ENCODE measurements around the gene NDUFC2. TPM values are rescaled to one million over a fixed set of nuclear protein-coding genes. Genes with fewer than 3 reads are reported as not detected.

The NDUFC2 gene
- total and polyA plus RNA-seq, 2 of the 13 experiments (the other 11 are each of a cell fraction or from before 2014, with no cell fraction given) = 256 to 363 TPM

GRCh38 chr11:78038697-78039313, 40.9 kb downstream of the NDUFC2 start (continued):
- TF ChIP-seq DBP (CRISPR knock-in tag; IDR thresholded peaks at IDR 0.05; ENCODE audit: not compliant biosample characterization) = no peak
- no peak for TF ChIP-seq NR2F1 (CRISPR knock-in tag; IDR thresholded peaks at IDR 0.05)
- no peak for TF ChIP-seq ZKSCAN1 (IDR thresholded peaks at IDR 0.05; ENCODE audit: low read length)
- peak; percentile 66 for TF ChIP-seq KAT8 (CRISPR knock-in tag; IDR thresholded peaks at IDR 0.05)
- peak; percentile 84 for TF ChIP-seq ZNF687 (CRISPR knock-in tag; IDR thresholded peaks at IDR 0.05)
- TF ChIP-seq PRDM4 (CRISPR knock-in tag; IDR thresholded peaks at IDR 0.05; ENCODE audit: borderline replicate concordance) = no peak
- TF ChIP-seq AGO2 (optimal IDR thresholded peaks at IDR 0.05; ENCODE audit: low read depth, low read length) = no peak
- TF ChIP-seq STAG1 (CRISPR knock-in tag; IDR thresholded peaks at IDR 0.05) = no peak
- TF ChIP-seq ZHX1 (CRISPR knock-in tag; IDR thresholded peaks at IDR 0.05; ENCODE audit: low read depth) = no peak
- no peak for TF ChIP-seq ZNF484 (CRISPR knock-in tag; IDR thresholded peaks at IDR 0.05; ENCODE audit: borderline replicate concordance, low read depth)
- peak; percentile 24; the same call in 1 of the 2 replicates for TF ChIP-seq ZNF614 (CRISPR knock-in tag; IDR thresholded peaks at IDR 0.05; ENCODE audit: borderline replicate concordance)
- TF ChIP-seq ZNF562 (CRISPR knock-in tag; IDR thresholded peaks at IDR 0.05; ENCODE audit: borderline replicate concordance) = no peak
- no peak for TF ChIP-seq PTBP1 (IDR thresholded peaks at IDR 0.05; ENCODE audit: low read depth, low read length, poor library complexity, severe bottlenecking)
- no peak for TF ChIP-seq TP53 (CRISPR knock-in tag; conservative IDR thresholded peaks at IDR 0.05)
- TF ChIP-seq POGZ (CRISPR knock-in tag; IDR thresholded peaks at IDR 0.05) = no peak
- no peak for TF ChIP-seq SIX4 (CRISPR knock-in tag; IDR thresholded peaks at IDR 0.05)
- no peak for TF ChIP-seq GLMP (CRISPR knock-in tag; IDR thresholded peaks at IDR 0.05; ENCODE audit: borderline replicate concordance)
- no peak for TF ChIP-seq HNRNPLL (IDR thresholded peaks at IDR 0.05; ENCODE audit: low read depth, low read length, poor library complexity, severe bottlenecking)
